ENCODE results near the gene FAM184A. TPM values are rescaled to one million over a fixed set of nuclear protein-coding genes. Genes with fewer than 3 reads are reported as not detected.

The FAM184A gene
- total and polyA plus RNA-seq, 2 of the 8 experiments (the other 6 are each of a cell fraction or from before 2014, with no cell fraction given), result 6.3 to 11.3 TPM

DNA sequence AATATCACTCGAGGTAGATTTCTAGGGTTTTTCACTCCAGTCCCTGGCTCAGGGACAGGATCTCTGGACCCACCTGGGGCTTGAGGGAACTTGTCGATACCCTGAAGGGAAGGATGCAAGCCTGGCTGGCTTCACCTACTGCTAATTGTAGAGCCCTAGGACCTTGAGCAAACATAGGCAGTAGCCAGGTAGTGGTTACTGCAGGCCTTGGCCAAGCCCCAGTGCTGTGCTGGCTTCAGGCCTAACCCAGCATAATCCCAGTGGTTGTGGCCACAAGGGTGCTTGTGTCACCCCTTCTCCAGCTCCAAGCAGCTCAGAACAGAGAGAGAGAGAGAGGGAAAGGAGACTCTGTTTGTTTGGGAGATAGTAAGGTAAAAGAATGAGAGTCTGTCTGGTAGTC lies 137.7 kb downstream of the FAM184A start (continued):
- TF ChIP-seq YY1 (IDR thresholded peaks at IDR 0.05; ENCODE audit: low read depth, low read length), result no peak
